Cardiac muscle cell (in vitro differentiated cells and primary cell): ENCODE results near the gene ABTB1. TPM values are rescaled to one million over a fixed set of nuclear protein-coding genes. Genes with fewer than 3 reads are reported as not detected.
A peak's percentile ranks its signal among the peaks of the same experiment; 100 is the strongest.
"Not testable (repeated sequence)": the region's sequence is repeated elsewhere in the genome, so short reads cannot be mapped to it uniquely, and the experiment has no call there.

Experiments used
- DNase-seq, 2 donors: peaks; one replicate each; pipeline versions ENCODE4 v3.0.0 to v3.0.0-alpha.2; 2010 to 2017; ENCODE audit warnings: low read depth in 1 of 2, low spot score in 1 of 2
- H3K27ac ChIP-seq: fragments of 200-600 bp; sonication (generic); 2 replicates; pipeline ENCODE4 v1.5.1; 2016
- H3K27me3 ChIP-seq: fragments of 200-600 bp; sonication (generic); 2 replicates; pipeline ENCODE4 v1.6.0; 2016; ENCODE audit warnings: control low read depth
- H3K36me3 ChIP-seq: fragments of 200-600 bp; sonication (generic); 2 replicates; pipeline ENCODE4 v1.5.1; 2016; ENCODE audit warnings: control low read depth
- H3K4me1 ChIP-seq: fragments of 200-600 bp; sonication (generic); 2 replicates; pipeline ENCODE4 v1.8.1; 2017; ENCODE audit warnings: low read depth, mild to moderate bottlenecking, mixed run types
- H3K4me3 ChIP-seq: fragments of 200-600 bp; sonication (generic); 2 replicates; pipeline ENCODE4 v1.5.1; 2016; ENCODE audit warnings: mild to moderate bottlenecking
- H3K9me3 ChIP-seq: fragments of 200-600 bp; sonication (generic); 2 replicates; pipeline ENCODE4 v1.5.1; 2017; ENCODE audit warnings: low read depth, mild to moderate bottlenecking, control low read depth
- CTCF ChIP-seq: IDR thresholded peaks from 2 replicates; pipeline ENCODE4 v1.5.1; 2012; ENCODE audit warnings: low read depth, mild to moderate bottlenecking, low read length
- polyA plus RNA-seq: library from polyadenylated mRNA; unstranded; fragments of >200 nt; fragmentation: Nextera tagmentation; extraction: Ambion mirVana; gene quantifications from 2 replicates; pipeline ENCODE4 v1.2.1, GENCODE V29; 2016
- total RNA-seq: library from RNA; depleted of rRNA; stranded (reverse); fragments of >200 nt; gene quantifications from 2 replicates; pipeline ENCODE4 v1.2.3, GENCODE V29; 2016

The ABTB1 gene
- total and polyA plus RNA-seq, 2 experiments from 2014 or later, result 8.0 to 17.1 TPM

DNA sequence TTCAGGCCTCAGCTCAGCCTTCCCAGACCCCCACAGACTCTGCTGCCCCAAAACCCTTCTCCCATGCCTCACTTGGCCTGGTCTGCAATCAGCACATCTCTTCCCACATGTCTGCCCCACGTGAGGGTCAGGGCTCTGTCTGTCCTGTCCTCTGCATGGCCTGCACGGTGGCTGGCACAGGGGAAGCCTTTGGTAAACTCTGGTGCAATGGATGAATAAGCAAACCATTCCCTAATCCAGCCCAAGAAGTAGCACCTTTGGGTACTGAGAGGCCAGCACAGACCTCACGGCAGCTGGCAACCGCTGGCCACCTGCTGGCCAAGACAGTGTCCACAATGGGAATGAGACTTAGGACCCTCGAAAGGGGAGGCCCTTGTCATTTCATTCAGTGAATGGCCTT lies 27.7 kb downstream of the ABTB1 start:
- no peak for TF ChIP-seq CTCF
- no peak overlapping the region for H3K4me3 ChIP-seq
- H3K36me3 ChIP-seq, result no peaks in the 10 kb centered on the region
- H3K9me3 ChIP-seq, result no peaks in the 10 kb centered on the region
- no peak overlapping the region for H3K27ac ChIP-seq
- DNase-seq, result no peak
- H3K27me3 ChIP-seq, result no peaks in the 10 kb centered on the region
- H3K4me1 ChIP-seq, result peaks cover 4% of the 10 kb centered on the region

GRCh38 chr3:127701280-127701911 lies 28.6 kb downstream of the ABTB1 start:
- H3K9me3 ChIP-seq, result no peaks in the 10 kb centered on the region
- H3K4me1 ChIP-seq, result peaks cover 4% of the 10 kb centered on the region
- H3K27ac ChIP-seq, result no peak overlapping the region
- no peaks in the 10 kb centered on the region for H3K27me3 ChIP-seq
- no peak overlapping the region for H3K4me3 ChIP-seq
- TF ChIP-seq CTCF, result no peak
- H3K36me3 ChIP-seq, result no peaks in the 10 kb centered on the region
- no peak for DNase-seq

DNA sequence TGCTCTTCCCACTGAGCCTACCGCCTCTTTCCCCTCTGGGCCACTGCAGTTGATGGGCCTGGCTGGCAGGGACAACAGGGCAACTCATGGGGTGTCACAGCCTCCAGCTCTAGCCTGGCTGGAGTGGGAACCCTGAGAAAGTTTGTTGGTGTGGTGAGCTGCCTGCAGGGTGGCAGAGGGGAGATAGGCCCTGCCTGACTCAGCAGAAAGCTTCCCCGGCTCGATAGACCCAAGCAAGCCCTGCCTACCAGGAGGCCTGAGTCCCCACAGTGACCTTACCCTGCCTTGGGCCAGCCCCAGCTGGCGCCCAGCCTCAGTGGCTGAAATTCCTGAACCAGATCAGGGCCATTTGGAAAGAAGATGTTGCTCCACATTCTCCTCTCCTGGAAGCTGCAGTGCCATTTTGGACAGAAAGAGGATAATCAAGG lies 29.4 kb downstream of the ABTB1 start:
- H3K27ac ChIP-seq, result no peak overlapping the region
- no peaks in the 10 kb centered on the region for H3K36me3 ChIP-seq
- no peak for TF ChIP-seq CTCF
- H3K27me3 ChIP-seq, result no peaks in the 10 kb centered on the region
- H3K9me3 ChIP-seq, result no peaks in the 10 kb centered on the region
- peaks cover 8% of the 10 kb centered on the region for H3K4me1 ChIP-seq
- no peak overlapping the region for H3K4me3 ChIP-seq
- peak in 1 of 2 donors; percentile 60 for DNase-seq

DNA sequence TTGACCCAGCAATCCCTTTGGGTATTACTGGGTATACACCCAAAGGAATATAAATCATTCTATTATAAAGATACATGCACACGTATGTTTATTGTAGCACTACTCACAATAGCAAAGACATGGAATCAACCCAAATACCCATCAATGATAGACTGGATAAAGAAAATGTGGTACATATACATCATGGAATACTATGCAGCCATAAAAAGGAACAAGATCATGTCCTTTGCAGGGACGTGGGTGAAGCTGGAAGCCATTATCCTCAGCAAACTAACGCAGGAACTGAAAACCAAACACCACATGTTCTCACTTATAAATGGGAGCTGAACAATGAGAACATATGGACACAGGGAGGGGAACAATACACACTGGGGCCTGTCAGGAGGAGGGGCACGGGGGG lies 32.1 kb downstream of the ABTB1 start:
- not testable (repeated sequence) for H3K4me3 ChIP-seq, H3K27me3 ChIP-seq, H3K36me3 ChIP-seq, DNase-seq, H3K9me3 ChIP-seq, H3K27ac ChIP-seq
- peaks cover 13% of the 10 kb centered on the region for H3K4me1 ChIP-seq

DNA sequence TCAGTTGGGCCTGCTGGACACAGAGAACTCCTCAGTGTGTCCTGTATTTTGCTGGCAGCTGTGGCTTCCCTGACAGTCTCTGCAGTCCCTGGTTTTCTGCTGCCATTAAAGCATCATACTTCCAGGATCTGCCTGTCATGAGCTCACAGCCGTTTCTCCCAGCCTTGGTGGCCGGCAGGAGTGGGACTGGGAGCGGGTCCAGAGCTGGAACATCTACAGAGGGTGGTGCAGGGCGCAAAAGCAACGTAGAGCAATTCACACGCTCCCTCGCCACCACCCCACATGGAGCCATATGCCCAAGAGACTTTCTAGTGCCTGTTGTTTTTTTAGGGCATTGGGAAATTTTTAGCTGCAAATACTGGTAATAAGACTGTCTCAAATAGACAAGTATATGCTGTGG lies 33.6 kb downstream of the ABTB1 start:
- H3K4me3 ChIP-seq, result no peak overlapping the region
- no peak overlapping the region for H3K27ac ChIP-seq
- H3K36me3 ChIP-seq, result no peaks in the 10 kb centered on the region
- no peak for DNase-seq
- peaks cover 13% of the 10 kb centered on the region for H3K4me1 ChIP-seq
- H3K27me3 ChIP-seq, result no peaks in the 10 kb centered on the region
- no peak for TF ChIP-seq CTCF
- no peaks in the 10 kb centered on the region for H3K9me3 ChIP-seq

- H3K27me3 ChIP-seq, result no peaks in the 10 kb centered on the region
- H3K4me1 ChIP-seq, result peaks cover 13% of the 10 kb centered on the region
- no peak overlapping the region for H3K4me3 ChIP-seq
- H3K36me3 ChIP-seq, result no peaks in the 10 kb centered on the region
- no peak for DNase-seq
- TF ChIP-seq CTCF, result no peak
- no peak overlapping the region for H3K27ac ChIP-seq
- no peaks in the 10 kb centered on the region for H3K9me3 ChIP-seq
Measured at GRCh38 chr3:127706785-127707351, 34.1 kb downstream of the ABTB1 start.
